HG02763 (cell line): ENCODE results near the gene SPACDR.

Experiments
- ATAC-seq: cut with Tn5 transposase; IDR thresholded peaks from one replicate; pipeline ENCODE4 v1.9.1; 2021; ENCODE audit warnings: mild to moderate bottlenecking, moderate library complexity; ENCODE audit not compliant: unreplicated experiment

SPACDR gene

DNA sequence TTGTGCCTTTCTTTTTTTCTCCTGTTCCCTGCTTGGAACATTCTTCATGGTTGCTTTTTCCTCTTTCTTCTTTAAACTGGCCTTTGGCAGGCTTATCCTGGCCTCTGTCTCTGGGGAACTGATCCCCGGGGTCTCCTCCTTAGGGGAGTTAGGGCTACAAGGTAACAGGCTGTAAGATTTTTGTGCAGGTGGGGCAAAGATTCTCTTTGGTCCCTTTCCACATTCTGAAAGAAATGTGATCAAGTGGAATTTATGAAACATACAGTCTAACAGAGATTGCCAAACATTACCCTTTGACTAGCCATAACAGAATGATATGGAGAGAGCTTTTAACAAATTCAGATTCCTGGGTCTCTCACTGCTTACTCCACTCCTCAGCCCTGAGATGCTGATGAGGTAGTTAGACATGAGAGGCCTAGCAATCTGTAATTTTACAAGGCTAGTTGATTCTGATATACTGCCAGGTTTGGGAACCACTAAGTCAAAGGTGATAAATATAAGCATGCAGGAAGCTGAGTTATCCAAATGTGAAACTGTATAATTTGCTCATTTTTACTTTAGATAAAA, 44.3 kb downstream of the SPACDR start:
- ATAC-seq: no peak

DNA sequence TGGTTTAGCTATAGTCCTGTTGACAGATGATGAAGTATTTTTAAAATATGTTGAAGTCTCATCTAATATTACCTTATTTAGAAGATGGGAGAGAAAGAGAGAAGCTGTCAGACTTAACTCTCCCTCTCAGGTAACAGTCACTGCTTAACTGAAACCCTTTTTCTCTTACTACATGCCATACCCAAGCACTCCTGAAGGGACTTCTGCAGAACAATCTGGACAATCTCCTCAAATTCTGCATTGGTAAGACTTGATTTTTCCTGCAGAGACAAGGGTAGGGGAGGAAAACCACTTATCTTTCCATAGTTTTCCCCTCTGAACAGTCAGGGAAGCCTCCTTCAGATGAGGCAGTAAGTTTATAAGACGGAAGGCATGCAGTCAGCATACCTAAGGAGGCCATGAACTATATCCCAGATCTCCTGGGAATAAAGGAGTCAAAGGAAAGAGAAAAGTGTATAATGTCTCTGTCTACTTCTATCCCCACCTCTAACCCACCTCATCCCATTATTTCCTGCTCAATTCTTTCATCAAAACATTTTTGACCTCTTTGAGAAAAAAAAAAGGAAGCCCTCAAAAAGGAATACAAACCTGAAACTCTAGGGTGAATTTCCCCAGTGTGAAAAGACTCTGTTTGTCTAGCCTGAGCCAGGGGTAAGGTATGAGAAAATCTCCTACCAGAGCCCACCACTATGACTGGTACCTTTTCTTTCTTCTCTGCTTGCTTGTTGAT, 45.0 kb downstream of the SPACDR start:
- ATAC-seq: no peak

DNA sequence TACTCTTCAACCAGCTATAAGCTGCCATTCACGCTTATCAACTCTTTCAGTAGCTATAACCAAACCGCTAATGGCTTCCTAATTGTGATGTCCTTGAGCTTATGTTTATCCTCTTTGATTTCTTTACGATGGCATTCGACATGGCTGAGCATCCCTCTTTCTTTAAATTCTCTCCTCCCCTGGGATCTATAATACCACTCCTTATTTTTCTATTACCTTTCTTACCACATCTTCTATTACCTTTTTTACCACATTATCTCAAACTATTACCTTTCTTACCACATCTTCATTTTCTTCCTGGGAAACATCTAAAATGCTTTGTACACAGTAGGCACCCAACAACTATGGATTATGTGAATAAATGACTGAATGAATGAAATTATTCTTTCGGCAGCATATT, 48.6 kb downstream of the SPACDR start:
- no peak for ATAC-seq

DNA sequence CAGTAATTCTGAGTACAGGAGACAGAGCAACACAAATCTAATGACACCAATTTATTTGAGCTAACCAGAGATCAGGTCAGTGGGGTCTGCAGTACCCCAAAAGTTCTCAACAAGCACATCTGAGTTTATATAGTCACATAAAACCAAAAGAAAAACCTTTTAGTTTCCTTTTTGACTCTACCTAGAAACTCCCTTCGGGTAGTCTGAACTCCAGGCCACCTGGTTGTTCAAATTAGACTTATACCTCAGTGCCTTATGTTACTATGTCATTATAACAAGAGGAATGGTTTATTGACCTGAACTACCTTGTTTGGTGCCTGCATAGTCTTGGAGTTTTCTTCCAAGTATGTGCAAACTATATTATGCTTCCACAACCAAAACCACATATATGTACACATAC, 50.2 kb downstream of the SPACDR start:
- ATAC-seq: no peak

DNA sequence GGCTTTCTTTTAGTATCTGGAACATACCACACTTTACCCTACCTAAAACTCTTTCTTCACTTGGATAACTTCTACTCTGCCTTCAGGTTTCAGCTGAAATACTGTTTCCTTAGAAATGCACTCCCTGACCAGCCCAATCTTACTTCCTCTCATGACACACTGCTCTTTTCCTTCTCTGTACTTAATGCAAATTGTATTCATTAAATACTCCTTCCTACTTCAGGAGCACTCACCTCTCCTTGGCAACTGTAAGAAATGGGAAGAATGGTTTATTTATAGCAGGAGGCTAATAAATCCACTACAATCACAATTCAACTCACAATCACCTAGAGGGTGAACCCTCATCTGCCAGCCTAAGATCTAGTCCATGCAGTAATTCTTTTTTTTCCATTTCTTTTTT, 50.7 kb downstream of the SPACDR start:
- ATAC-seq: no peak

DNA sequence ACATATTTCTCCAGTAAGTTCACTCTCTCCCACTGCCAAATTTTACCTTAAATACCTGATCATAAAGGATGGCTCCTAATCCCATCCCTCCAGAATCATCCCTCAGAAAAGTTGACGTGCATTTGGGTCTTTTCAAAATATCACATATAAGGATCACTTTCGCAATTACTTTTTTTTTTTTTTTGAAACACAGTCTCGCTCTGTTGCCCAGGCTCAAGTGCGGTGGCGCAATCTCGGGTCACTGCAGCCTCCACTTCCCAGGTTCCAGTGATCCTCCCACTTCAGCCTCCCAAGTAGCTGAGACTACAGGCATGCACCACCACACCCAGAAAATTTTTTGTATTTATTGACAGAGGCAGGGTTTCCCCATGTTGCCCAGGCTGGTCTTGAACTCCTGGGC, 53.0 kb downstream of the SPACDR start:
- ATAC-seq: no peak

DNA sequence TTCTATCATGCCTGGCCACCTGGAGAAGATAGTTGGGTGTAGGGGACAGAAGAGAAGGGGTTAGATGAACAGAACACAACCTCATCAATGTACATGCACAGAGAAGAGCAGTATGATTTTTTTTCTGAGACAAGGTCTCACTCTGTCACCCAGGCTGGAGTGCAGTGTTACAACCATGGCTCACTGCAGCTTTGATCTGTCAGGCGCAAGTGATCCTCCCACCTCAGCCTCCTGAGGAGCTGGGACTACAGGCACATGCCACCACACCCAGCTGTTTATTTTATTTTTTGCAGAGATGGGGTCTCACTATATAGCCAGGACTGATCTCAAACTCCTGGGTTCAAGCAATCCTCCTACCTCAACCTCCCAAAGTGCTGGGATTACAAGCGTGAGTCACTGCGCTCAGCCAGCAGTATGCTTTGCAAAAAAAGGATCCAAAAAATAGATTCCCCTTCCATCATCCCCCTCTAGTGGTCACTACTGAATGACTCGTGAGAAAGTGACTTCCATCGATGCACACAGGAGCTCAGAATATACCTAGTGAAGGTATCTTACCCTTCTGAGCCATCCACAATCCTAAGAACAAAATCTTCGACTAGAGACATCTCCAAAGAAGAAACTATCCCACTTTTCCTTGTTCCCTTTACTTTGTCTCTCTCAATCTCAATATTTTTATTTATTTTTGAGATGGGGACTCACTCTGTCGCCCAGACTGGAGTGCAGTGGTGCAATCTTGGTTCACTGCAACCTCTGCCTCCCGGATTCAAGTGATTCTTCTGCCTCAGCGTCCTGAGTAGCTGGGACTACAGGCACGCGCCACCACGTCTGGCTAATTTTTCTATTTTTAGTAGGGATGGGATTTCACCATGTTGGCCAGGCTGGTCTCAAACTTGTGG, 56.5 kb downstream of the SPACDR start:
- no peak for ATAC-seq

DNA sequence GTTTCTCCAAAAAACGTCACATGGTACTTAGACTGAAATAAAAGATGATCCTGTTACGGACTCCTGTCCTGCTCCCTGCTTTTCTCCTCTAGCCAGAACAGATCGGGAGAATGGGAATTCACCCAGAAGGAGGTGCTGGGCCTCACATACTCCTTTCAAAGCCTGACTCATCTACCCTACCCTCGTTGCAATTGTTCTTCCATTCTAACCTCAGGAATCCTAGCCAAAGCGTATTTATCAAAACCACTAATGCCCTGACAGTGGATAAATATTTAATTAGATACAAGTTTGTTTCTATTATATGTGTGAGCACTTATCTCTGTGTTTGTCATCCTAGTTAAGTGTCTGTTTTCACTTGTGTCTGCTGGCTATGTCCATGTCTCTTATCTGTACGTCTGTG, 57.3 kb downstream of the SPACDR start:
- ATAC-seq: no peak
